GM19025 (cell line): Measurements from ENCODE around the gene SKP2.
"Not testable (repeated sequence)": the region's sequence is repeated elsewhere in the genome, so short reads cannot be mapped to it uniquely, and the experiment has no call there.

Source experiments
- ATAC-seq: cut with Tn5 transposase; IDR thresholded peaks from one replicate; pipeline ENCODE4 v1.9.1; 2021; ENCODE audit warnings: mild to moderate bottlenecking, low read depth, moderate library complexity; ENCODE audit not compliant: unreplicated experiment

SKP2 gene

DNA sequence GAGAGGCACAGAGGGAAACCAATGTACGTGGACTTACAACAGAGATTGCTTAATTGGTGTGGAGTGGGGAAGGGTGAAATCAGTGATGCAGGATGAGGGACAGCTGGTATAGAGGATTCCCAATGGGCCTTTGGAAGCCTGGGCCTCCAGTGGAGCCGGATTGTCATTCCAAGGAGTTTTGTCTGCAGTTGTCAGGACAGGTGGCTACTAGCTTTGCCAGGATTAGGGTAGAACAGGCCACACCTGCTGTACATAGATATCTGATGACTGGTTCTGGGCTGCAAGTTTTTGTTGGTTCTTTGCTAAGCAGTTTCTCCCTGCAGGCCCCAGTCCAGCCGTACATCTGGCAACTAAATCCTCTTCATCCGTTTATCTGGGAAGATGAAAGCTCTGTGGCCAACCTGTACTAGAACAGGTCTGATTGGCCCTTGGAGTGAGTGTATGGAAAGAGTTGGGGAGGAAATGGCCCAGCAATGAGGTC is 4.2 kb downstream of the SKP2 start:
- ATAC-seq, result no peak

GRCh38 chr5:36156619-36157018 is 4.7 kb downstream of the SKP2 start:
- ATAC-seq, result no peak

GRCh38 chr5:36158144-36158543 is 6.2 kb downstream of the SKP2 start:
- no peak for ATAC-seq

DNA sequence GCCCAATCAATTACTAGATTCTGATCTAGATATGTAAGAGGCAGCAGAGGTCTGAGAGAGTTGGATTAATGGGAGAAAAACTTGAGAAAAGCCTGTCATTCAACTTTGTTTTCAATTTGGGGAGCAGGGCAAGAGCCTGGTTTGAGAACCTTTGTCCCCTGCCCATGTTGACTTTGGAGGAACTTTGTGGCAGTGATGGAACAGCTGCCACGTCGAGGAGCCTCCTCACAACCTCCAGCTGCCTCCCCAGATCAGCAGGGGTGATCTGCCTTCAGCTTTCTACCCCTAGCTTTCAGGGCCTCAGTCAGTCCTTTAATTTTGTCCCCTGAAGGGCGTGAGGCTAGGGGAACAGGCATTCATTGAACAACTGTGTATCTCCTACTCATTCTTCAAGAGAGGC is 8.7 kb downstream of the SKP2 start:
- ATAC-seq, result no peak

DNA sequence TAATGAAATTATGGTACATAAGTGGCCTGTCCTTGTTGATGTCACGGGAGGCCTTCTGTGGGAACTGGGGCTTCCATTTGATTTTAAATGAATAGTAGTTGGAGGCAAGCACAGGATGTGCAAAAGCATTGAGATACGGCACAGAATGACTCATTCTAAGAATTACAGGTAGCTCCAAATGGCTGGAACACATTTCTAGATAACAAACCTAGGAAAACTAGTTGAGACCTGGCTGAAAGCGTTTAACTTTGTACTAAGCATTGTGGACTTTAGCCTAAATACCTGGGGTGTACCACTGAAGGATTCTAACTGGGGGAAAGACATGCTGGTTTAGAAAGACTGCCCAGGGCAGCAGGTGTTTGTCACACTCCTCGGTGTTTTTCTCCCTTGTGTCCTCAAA is 9.4 kb downstream of the SKP2 start:
- ATAC-seq, result no peak

- ATAC-seq, result no peak
Measured at GRCh38 chr5:36162810-36163486, 11.0 kb downstream of the SKP2 start.

DNA sequence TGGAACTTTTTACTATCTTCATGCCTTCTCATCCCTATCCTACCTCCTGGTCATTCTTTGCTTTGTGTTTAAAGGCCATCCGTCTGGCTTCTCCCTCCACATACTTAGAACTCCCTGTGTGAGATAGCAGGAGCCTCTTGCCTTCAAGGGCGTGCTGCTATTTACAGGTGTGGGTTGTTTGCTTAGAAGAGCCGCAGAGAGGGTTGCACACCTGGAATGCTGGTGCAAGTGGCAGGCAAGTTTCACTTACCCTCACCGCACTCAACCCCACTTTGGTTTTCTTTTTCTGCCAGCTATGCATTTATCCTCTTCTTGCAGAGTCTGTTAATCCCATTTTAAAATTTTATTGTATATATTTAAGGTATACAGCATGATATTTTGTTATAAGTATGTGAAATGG is 12.6 kb downstream of the SKP2 start:
- no peak for ATAC-seq

GRCh38 chr5:36168737-36169136 is 16.8 kb downstream of the SKP2 start:
- no peak for ATAC-seq

DNA sequence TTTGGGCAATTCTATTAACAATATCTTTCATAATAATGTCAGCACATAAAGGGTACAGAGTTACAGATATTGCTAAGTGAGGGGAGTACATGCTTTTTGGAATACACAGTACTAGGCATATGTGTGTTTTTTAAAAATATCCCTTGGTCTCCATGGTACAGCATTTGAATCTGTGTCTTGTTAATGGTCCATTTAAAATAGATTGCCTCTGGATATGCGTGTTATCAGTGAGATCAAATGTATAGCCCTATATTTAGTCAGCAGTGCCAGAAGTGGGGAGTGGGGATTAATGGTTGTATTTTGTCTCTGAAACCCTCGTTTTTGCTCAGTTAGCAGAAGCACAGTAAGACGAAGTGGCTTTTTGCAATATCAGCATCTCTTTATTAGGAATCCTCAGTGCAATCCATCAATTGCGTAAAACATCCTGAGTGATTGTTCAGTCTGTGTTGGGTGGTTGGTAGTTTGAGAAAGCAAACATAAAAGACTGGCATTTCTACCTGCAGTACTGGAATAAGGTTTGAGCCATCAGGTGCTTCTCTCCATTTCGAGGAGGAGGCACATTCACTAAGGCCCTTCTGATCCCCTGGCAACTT is 19.0 kb downstream of the SKP2 start:
- ATAC-seq, result no peak

DNA sequence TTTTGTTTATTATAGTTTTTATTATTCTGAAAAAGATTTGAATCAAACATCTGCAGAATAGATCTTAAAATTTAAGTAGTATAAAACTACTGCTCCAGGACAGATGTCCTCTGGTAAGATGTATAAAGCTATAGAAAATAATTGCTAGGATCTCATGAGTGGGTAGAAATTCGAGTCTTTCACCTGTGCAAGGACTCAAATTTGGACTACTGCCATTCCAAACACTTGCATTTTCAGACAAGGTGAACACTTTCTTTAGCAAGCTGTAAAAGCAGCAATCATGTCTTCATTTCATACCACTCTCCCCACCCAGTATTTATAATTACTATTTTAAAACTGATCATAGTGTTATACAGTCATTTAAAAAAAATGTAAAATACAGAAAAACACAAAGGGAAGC is 20.7 kb downstream of the SKP2 start:
- no peak for ATAC-seq

DNA sequence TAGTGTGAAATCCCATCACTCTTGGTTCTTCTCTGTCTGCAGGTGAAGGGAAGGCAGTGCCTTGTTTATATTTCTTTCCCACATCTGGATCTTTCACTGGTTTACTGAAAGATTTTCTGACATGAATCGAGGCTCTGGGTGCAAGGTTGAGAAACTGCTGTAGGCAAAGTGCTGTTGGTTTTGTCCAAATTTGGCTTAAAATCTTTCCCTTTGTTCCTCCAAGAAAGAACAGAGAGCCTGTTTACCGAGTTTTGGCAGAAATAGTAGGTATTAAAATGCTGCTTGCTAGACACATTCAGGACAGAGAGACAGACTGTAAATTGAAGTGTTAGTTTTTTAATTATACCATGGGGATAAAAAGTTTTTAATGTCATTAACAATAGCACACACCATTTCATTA is 21.5 kb downstream of the SKP2 start:
- ATAC-seq, result no peak

GRCh38 chr5:36174119-36174518 is 22.2 kb downstream of the SKP2 start:
- no peak for ATAC-seq

- no peak for ATAC-seq
Measured at GRCh38 chr5:36175043-36175442, 23.1 kb downstream of the SKP2 start.

- ATAC-seq, result peak; percentile 90
Measured at GRCh38 chr5:36177154-36177553, 25.2 kb downstream of the SKP2 start.

- peak; percentile 5 for ATAC-seq
Measured at GRCh38 chr5:36177715-36178523, 26.0 kb downstream of the SKP2 start.

- ATAC-seq, result no peak
Measured at GRCh38 chr5:36178524-36178890, 26.6 kb downstream of the SKP2 start.

DNA sequence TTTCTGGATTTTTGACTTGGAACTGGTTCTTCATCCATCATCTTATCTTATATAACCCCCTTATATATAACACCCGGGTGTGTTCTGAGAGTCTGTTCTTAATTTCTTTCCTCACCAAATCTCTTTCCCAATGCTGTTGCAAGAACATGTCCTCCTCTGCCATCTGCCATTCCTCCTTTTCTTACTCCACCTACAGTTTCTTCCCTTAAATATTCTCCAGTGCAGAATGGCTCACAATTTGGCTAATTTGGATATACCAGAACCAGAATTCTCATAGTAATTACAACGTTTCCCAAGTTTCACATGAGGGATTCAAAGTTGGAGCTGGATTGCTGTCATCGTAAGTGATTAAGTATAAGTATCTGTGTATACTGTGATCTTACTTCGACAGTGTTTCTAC is 28.0 kb downstream of the SKP2 start:
- ATAC-seq, result no peak

GRCh38 chr5:36180556-36181350 is 28.8 kb downstream of the SKP2 start:
- ATAC-seq, result no peak

GRCh38 chr5:36181774-36182173 is 29.9 kb downstream of the SKP2 start:
- ATAC-seq, result no peak

- ATAC-seq, result not testable (repeated sequence)
Measured at GRCh38 chr5:36184408-36184807, 32.5 kb downstream of the SKP2 start.

DNA sequence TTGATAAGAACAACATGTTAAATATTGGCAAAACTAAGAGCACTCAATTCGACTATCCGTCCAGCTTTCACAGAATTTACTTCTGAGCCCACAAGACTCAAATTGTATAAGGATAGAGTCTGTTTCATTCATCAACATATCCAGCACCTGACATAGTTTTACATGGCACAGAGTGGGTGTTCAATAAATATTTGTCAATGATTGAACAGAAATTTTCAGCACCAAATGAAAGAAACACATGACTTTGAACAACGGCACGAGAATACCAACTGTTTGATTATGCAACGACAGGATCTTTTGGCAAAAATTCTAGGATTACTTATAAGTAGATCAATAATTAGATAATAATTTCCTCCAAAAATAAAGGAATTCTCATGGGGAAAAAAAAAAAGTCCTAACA is 41.8 kb downstream of the SKP2 start:
- no peak for ATAC-seq
